Right renal pelvis (tissue), 4 donors: ENCODE data around the gene TERB1. TPM values are rescaled to one million over a fixed set of nuclear protein-coding genes. Genes with fewer than 3 reads are reported as not detected.
"Not testable (repeated sequence)": the region's sequence is repeated elsewhere in the genome, so short reads cannot be mapped to it uniquely, and the experiment has no call there.

ENCODE experiments used
- DNase-seq, 4 donors: peaks; one replicate each; pipeline ENCODE4 v3.0.0-alpha.2; 2013; ENCODE audit warnings: low read depth in 4 of 4, low spot score in 3 of 4, missing footprints in 1 of 4
- polyA plus RNA-seq, 4 donors: library from polyadenylated mRNA; unstranded; fragments of 120-200 nt; gene quantifications; one replicate each; pipeline ENCODE4 v1.2.1, GENCODE V29; 2013; ENCODE audit not compliant: insufficient read length in 4 of 4

The TERB1 gene
- polyA plus RNA-seq, 4 donors, result 0.12 TPM; not detected in 3

DNA sequence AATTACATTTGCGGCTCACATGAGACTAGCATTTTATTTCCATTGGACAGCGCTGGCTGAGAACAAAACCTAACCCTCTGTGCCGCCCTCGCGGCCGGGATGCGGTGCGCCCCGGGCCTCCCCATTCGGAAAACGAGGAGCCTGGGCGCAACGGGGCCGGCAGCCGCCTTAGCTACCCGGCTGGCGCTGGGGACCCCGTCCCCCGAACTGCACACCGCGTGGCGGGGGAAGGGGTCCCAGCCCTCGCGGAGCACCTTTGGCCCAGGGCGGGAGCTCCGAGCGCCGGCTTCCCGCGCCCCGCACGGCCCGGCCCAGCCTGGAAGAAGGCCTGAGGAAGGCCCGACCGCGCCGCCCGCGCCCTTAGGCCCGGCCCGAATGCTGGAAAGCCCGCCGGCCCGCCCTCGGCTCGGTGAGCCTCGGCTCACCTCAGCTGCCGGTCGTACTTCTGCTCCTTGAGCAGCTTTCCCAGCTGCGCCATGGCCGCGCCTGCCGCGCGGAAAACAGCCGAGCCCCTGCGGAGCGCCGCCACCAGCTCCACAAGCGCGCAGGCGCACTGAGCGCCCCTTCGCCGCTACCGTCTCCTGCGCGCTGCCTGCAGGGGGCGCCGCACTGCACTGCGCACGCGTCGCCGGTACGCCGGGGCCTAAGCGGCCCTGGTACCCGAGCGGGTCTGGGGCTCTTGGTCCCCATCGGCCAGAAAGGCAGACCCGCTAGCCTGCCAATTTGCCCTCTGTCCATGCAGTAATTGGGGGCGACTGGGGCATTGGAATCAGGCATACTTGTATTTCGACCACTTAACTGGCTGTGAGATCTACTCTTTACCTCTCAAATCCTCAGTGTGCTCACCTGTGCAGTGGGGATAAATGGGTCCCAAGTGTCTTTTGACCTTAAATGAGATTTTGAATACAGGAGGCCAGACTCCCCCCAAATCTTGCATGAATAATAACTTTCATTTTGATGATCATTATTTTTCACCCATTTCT, 29.3 kb upstream of the TERB1 start, which contains the start of gene NAE1:
NAE1 (minus strand) TSS at position 555 of the 983 bp plus-strand sequence; CDS start at position 478, 77 bp downstream.
- peak; percentile 79 to 95 (median 83) for DNase-seq

DNA sequence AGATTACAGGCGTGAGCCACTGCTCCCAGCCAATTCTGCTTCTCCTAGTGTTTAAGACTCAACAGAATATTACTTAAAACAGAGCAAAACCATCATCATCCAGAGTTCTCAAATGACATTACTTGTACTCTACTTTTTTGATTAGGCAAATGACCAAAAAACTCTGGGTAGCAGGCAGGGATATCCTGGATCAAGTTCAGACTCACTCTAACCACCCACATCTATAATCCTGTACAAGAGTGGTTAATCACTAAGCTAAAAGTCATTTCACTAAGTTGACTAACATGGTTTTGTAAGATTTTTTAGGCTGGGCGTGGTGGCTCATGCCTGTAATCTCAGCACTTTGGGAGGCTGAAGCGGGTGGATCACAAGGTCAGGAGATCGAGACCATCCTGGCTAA, 22.6 kb upstream of the TERB1 start:
- DNase-seq, result no peak

DNA sequence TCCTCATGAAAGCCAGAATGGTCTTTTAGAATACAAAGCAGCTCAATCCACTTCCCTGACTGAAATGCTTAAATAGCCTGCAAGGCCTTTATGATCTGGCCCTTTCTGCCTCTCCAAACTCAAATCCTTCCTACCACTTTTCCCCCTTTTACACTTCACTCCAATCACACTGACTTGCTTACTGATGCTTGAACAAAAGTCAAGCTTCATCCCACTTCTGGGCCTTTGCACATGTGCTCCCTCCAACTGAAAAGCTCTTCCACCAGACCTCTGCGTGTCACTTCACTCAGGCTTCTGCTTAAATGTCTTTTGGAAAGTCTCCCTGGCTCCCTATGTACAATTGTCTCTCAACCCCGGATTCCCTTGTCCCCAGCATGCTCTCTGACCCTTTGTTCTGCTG, 13.3 kb upstream of the TERB1 start:
- DNase-seq, result no peak

GRCh38 chr16:66811043-66811442, 9.7 kb upstream of the TERB1 start:
- no peak for DNase-seq

- DNase-seq, result no peak
Observed at GRCh38 chr16:66810391-66810790, 9.0 kb upstream of the TERB1 start.

- DNase-seq, result no peak
Observed at GRCh38 chr16:66809765-66810164, 8.4 kb upstream of the TERB1 start.

GRCh38 chr16:66802159-66802558, 775 bp upstream of the TERB1 start:
- no peak for DNase-seq

GRCh38 chr16:66800856-66801255, 528 bp downstream of the TERB1 start:
- DNase-seq, result no peak

GRCh38 chr16:66798161-66798560, 3.2 kb downstream of the TERB1 start:
- no peak for DNase-seq

- DNase-seq, result not testable (repeated sequence)
Observed at GRCh38 chr16:66793984-66794383, 7.4 kb downstream of the TERB1 start.

DNA sequence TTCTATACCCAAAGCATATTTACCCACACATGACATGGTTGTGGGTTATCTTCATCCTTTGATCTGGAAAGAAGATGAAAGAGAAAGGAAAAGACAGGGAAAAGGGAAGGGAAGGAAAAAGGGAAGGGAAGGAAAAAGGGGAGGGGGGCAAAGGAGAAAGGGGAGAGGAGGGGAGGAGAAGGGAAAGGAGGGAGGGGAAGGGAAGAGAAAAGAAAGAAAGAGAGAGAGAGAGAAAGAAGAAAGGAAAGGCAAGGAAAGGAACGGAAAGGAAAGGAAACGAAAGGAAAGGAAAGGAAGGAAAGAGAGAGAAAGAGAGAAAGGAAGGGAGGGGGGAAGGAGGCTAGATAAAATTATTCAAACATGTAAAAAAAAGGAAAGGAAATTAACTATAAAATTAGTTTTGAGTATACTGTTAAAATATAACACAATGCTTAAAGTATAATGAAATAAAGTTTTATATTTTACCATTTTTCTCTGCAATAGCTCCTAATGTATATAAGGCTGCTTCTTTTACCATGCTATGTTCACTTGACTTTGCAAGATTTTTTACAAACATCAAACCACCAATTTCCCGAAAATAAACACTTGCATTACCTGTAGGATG, 11.2 kb downstream of the TERB1 start:
- DNase-seq, result no peak

DNA sequence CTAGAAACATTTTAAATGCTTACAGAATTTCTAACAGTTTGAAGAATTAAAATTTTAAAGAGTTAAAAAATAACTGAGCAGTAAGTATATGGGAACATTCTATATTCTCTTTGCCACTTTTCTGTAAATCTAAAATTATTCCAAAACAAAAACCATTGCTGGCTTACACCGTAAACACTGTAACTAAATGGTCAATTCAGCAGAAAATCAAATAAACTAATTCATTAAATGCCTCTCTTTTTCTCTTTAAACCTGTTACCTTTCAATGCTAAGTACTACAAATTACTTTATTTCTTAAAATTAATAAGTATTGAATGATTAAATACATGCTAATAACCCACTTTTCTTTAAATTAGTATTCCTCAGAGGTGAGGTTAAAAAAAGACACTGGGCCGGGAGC, 14.0 kb downstream of the TERB1 start:
- no peak for DNase-seq

GRCh38 chr16:66786551-66786950, 14.8 kb downstream of the TERB1 start:
- DNase-seq, result no peak

GRCh38 chr16:66776457-66776856, 24.9 kb downstream of the TERB1 start:
- DNase-seq, result no peak

GRCh38 chr16:66774981-66775380, 26.4 kb downstream of the TERB1 start:
- DNase-seq, result no peak

- no peak for DNase-seq
Observed at GRCh38 chr16:66758086-66758485, 43.3 kb downstream of the TERB1 start.

DNA sequence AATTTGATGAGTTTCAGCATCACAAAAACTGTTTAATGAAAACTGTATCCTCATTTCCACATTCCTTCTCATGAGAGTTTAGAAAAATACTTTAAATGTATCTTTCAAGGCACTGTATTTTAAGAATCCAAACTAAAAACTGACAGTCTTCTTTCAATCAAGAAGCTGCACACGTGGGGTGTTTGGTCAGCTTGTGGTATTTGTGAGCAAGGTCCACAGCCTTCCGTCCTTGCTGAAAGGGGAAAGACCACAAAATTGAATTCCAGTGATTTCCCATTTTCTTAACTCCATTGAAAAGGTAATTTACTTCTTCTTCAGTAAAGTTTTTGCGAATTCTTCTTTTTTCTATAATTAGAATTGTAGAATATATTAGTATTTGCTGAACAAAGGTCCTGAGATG, 46.6 kb downstream of the TERB1 start:
- no peak for DNase-seq

- DNase-seq, result no peak
Observed at GRCh38 chr16:66754211-66754610, 47.2 kb downstream of the TERB1 start.

DNA sequence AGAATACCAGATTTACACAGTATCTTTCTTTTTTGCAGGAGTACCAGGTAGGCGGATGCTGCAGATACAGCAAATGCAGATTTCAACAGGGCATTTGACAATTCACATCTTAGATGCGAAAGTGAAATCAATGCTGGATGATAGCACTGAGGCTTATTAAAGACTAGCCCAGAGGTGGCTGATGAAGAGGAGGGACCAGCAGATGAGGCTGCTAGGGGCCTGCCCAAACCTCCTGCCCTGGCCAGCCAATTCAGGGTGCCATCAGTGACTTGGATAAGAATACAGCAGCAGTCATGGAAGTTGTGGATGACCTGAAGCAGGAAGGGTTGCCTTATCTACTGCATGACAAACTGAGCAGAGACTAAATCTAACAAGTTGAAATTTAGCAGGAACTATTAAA, 48.4 kb downstream of the TERB1 start:
- no peak for DNase-seq

DNA sequence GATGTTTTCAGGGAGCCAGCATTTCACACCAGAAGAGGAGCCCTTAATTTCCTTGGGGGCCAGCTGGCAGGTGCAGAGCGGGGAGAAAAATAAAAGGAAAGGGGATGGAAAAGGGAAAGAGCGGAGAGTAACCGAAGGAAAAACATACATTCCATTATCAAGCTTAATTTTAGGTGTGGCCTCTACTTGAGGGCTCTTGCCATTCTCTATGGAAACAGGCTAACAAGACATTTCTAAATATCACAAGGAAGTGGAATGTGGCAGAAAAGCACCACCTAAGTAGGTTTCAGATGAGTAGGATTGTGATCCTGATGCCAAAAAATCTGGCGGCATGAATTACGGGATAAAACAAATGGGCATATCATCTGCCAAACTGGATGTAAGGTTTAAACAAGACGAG, 49.0 kb downstream of the TERB1 start:
- DNase-seq, result no peak

DNA sequence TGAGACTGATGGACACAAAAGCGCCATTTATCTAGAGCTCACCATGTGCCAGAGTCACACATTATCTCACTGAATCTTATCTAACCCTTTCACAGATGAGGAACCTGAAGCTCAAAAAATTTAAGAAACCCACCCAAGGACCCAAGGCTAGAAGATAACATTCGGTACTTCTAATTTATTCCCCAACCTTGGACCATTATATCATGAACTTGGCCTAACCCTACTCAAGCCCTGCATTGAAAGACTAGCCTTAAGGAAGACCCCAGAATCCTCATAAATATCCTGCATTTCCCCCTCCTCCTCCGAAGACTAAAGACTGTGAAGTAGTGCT, 49.4 kb downstream of the TERB1 start:
- no peak for DNase-seq
